Measurements from ENCODE around the gene DNAJA2.

The DNAJA2 gene

GRCh38 chr16:46918400-46918799 lies 55.1 kb downstream of the DNAJA2 start:
- intact Hi-C loops (cut with DNase I; ENCODE audit: low total_unique reads): no loop called here
- Histone ChIP-seq H3K4me3 (no peak overlapping the region), H3K9me3 (no peaks in the 10 kb centered on the region), H3K27me3 (no peaks in the 10 kb centered on the region), H3K36me3 (peaks cover 0 to 60% (median 6%) of the 10 kb centered on the region in 3 donors), H3K4me1 (no peaks in the 10 kb centered on the region), H3K27ac (no peak overlapping the region)
- TF ChIP-seq CTCF (IDR thresholded peaks at IDR 0.05): no peak
- DNase-seq: no peak

- DNase-seq: no peak
- Histone ChIP-seq H3K27me3 (no peaks in the 10 kb centered on the region), H3K9me3 (no peaks in the 10 kb centered on the region), H3K36me3 (peaks cover 0 to 59% (median 0%) of the 10 kb centered on the region in 3 donors), H3K27ac (no peak overlapping the region), H3K4me1 (no peaks in the 10 kb centered on the region), H3K4me3 (no peak overlapping the region)
- no peak for TF ChIP-seq CTCF (IDR thresholded peaks at IDR 0.05)
- intact Hi-C loops (cut with DNase I; ENCODE audit: low total_unique reads): no loop called here
Measured at GRCh38 chr16:46916980-46917379, 56.5 kb downstream of the DNAJA2 start.

- DNase-seq: no peak
- no peak overlapping the region for H3K4me3 ChIP-seq
- no peak overlapping the region for H3K27ac ChIP-seq
- intact Hi-C loops (cut with DNase I; ENCODE audit: low total_unique reads): no loop called here
- no peaks in the 10 kb centered on the region for H3K9me3 ChIP-seq
- H3K4me1 ChIP-seq: no peaks in the 10 kb centered on the region
- peaks cover 0 to 61% (median 5%) of the 10 kb centered on the region in 3 donors for H3K36me3 ChIP-seq
- no peak for TF ChIP-seq CTCF (IDR thresholded peaks at IDR 0.05)
- no peaks in the 10 kb centered on the region for H3K27me3 ChIP-seq
Measured at GRCh38 chr16:46915483-46916025, 57.9 kb downstream of the DNAJA2 start.

- Histone ChIP-seq H3K4me1 (no peaks in the 10 kb centered on the region), H3K27me3 (no peaks in the 10 kb centered on the region), H3K9me3 (no peaks in the 10 kb centered on the region), H3K4me3 (no peak overlapping the region), H3K36me3 (peaks cover 0 to 65% (median 5%) of the 10 kb centered on the region in 3 donors), H3K27ac (no peak overlapping the region)
- intact Hi-C loops (cut with DNase I; ENCODE audit: low total_unique reads): no loop called here
- TF ChIP-seq CTCF (IDR thresholded peaks at IDR 0.05): no peak
- DNase-seq: no peak
Measured at GRCh38 chr16:46914556-46915201, 58.8 kb downstream of the DNAJA2 start.

GRCh38 chr16:46911650-46912049 lies 61.8 kb downstream of the DNAJA2 start:
- DNase-seq: no peak
- Histone ChIP-seq H3K4me3 (no peak overlapping the region), H3K27ac (no peak overlapping the region), H3K36me3 (peaks cover 0 to 55% (median 5%) of the 10 kb centered on the region in 3 donors), H3K4me1 (peaks cover 0 to 4% (median 0%) of the 10 kb centered on the region in 4 donors), H3K9me3 (no peaks in the 10 kb centered on the region), H3K27me3 (no peaks in the 10 kb centered on the region)
- intact Hi-C loops (cut with DNase I; ENCODE audit: low total_unique reads): no loop called here
- TF ChIP-seq CTCF (IDR thresholded peaks at IDR 0.05): no peak

All from tibial artery (tissue), 4 donors.